ENCODE data around the gene IL25.

IL25 gene

DNA sequence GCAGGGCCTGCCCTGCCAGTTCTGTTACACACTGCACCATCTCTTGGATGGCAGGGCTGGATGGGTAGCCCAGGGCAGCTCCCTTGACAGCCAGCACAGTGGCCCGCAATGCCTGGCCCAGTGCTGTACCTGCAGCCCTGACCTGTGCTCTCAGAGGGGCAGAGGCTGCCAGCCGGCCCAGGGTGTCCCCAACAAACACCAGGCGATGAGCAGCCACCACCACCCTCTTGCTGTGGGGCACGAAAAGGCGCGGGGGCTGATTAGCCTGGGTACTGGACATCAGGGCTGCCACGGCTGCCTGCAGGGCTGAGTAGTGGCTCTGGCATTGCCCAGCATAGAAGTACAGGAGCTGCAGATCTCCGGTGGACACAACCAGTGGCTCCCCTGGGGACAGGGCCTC is 15.3 kb upstream of the IL25 start:
- Histone ChIP-seq H3K27me3 (ENCODE audit: control insufficient read depth, insufficient read depth, low read length) (peaks cover 21% of the 10 kb centered on the region), H3K9me3 (ENCODE audit: control insufficient read depth, low read length) (no peaks in the 10 kb centered on the region), H3K9ac (ENCODE audit: low read length) (no peak overlapping the region), H3K4me3 (ENCODE audit: low read length) (no peak overlapping the region), H3K36me3 (ENCODE audit: control insufficient read depth, insufficient read depth, low read length) (no peaks in the 10 kb centered on the region), H3K4me1 (ENCODE audit: control insufficient read depth, insufficient read depth, low read length) (peaks cover 4% of the 10 kb centered on the region)

DNA sequence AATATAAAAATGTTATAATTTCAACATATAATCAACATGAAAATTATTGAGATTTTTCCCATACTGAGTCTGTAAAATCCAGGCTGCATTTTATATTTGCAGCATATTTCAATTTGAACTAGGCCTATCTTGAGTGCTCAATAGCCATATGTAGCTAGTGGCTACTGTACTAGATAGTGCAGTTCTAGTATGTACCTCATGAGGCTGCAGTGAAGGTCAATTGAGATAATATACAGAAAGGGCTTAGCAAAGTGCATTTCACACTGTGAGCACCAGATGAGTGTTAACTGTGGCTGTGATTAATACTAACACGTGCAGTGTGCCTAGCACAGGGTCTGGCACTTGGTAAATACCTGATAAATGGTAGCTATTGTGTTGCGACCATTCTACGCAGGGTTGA is 14.6 kb upstream of the IL25 start:
- Histone ChIP-seq H3K4me3 (ENCODE audit: low read length) (no peak overlapping the region), H3K9me3 (ENCODE audit: control insufficient read depth, low read length) (no peaks in the 10 kb centered on the region), H3K36me3 (ENCODE audit: control insufficient read depth, insufficient read depth, low read length) (no peaks in the 10 kb centered on the region), H3K4me1 (ENCODE audit: control insufficient read depth, insufficient read depth, low read length) (peaks cover 1% of the 10 kb centered on the region), H3K9ac (ENCODE audit: low read length) (no peak overlapping the region), H3K27me3 (ENCODE audit: control insufficient read depth, insufficient read depth, low read length) (peaks cover 13% of the 10 kb centered on the region)

DNA sequence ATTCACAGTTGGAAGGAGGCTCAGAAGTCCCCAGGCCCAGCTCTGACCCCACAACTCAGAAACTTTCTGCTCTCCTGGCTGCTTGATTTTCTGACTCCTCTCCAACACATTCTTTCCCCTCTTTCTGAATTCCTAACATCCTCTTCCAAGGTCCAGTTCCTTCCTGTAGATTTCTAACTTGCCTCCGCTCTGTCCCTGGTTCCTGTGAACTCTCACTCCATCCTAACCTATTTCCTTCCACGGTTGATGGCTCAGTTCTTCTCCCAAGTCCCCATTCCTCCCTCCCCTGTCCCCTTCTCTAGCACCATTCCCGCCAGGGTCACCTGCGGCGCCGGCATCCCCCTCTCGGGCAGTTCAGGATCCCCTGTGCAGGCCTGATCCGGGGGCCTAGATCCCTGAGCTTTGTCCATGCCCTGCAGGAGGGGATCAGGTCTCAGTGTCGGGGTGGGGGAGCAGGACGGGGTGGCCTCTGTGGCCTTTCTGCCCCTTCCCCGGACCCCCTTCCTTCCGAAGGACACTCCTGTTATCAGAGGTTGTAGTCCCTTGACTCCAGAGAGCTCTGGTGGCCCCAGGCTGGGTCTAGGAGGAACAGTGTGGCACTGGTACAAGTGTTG is 13.9 kb upstream of the IL25 start:
- Histone ChIP-seq H3K36me3 (ENCODE audit: control insufficient read depth, insufficient read depth, low read length) (no peaks in the 10 kb centered on the region), H3K4me1 (ENCODE audit: control insufficient read depth, insufficient read depth, low read length) (no peaks in the 10 kb centered on the region)

DNA sequence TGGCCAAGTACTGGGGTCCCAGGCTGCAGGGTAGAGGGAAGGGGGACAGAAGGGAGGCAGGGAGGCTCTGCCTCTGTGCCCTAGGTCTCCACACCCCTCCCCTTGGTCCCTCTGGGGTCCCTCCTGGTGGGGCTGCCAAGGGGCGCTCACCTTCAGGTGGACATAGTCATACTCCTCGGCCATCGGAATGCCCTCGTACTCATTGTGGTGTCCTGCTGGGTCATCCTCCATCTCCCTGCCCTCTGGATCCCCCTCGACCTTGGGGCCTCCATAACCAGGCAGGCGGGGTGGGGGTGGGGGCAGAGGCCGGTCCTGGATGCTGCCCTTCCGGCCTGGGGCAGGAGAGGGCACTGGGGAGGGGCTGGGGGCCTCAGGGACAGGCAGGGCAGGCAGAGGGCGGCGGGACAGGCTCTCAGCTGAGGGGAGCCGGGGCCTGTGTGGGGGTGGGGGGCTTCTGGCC is 13.4 kb upstream of the IL25 start:
- H3K9ac ChIP-seq (ENCODE audit: low read length) = no peak overlapping the region
- H3K4me1 ChIP-seq (ENCODE audit: control insufficient read depth, insufficient read depth, low read length) = no peaks in the 10 kb centered on the region
- H3K9me3 ChIP-seq (ENCODE audit: control insufficient read depth, low read length) = no peaks in the 10 kb centered on the region
- no peak overlapping the region for H3K4me3 ChIP-seq (ENCODE audit: low read length)
- no peaks in the 10 kb centered on the region for H3K36me3 ChIP-seq (ENCODE audit: control insufficient read depth, insufficient read depth, low read length)
- H3K27me3 ChIP-seq (ENCODE audit: control insufficient read depth, insufficient read depth, low read length) = peaks cover 13% of the 10 kb centered on the region

More for the DNA sequence above, 13.9 kb upstream of the IL25 start:
- no peak overlapping the region for H3K9ac ChIP-seq (ENCODE audit: low read length)
- H3K9me3 ChIP-seq (ENCODE audit: control insufficient read depth, low read length) = no peaks in the 10 kb centered on the region
- H3K4me3 ChIP-seq (ENCODE audit: low read length) = no peak overlapping the region
- peaks cover 8% of the 10 kb centered on the region for H3K27me3 ChIP-seq (ENCODE audit: control insufficient read depth, insufficient read depth, low read length)

DNA sequence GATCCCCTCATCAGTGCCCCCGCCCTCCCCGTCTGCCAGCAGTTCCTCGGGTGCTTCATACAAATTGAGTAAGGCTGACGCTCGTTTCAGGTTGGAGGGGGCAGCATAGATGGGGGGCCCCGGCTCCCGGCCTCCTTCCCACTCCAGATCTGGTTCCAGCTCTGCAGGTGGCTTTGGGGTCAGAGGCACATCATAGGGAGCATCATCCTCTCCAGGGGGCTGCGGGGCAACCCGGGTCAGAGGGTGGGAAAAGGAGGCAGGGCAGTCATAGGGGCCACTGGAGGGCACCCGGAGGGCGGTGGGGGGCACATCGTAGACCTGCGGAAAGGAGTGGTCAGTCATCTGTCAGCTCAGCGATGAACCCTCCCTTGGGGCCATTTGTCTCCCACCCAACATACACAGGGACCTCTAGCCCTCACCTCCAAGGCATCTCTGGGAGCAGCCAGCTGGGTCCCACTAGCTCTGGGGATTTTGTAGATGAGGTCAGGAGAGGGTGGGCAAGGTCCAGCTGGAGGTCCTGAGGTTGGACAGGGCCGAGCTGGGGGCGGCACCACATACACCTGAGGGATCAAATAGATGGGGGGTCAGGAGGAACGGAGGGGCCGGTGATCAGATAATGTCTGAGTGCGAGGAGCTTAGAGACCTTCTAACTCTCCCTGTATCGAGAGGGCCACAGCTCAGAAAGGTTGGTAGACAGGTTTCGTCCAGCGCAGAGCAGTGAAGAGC is 12.7 kb upstream of the IL25 start:
- Histone ChIP-seq H3K27me3 (ENCODE audit: control insufficient read depth, insufficient read depth, low read length) (peaks cover 19% of the 10 kb centered on the region), H3K36me3 (ENCODE audit: control insufficient read depth, insufficient read depth, low read length) (no peaks in the 10 kb centered on the region), H3K9me3 (ENCODE audit: control insufficient read depth, low read length) (no peaks in the 10 kb centered on the region), H3K9ac (ENCODE audit: low read length) (no peak overlapping the region), H3K4me3 (ENCODE audit: low read length) (no peak overlapping the region), H3K4me1 (ENCODE audit: control insufficient read depth, insufficient read depth, low read length) (peaks cover 5% of the 10 kb centered on the region)

DNA sequence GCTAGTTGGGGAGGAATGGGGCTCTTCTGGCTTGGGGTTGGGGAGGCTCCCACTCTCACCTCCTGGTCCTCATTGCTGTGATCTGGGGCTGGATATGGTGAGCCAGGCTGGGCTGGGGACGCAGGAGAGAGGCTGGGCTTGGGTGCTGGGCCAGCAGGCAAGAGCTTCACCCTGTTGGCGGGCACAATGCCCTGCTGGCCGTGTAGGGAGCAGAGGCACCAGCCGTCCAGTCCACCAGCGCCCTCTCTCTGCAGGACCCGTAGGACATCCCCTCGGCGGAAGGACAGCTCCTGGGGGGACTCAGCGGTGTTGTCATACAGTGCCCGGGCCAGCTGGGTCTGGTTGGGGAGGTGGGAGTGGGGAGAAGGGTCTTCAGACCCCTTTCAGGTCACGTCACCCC is 12.1 kb upstream of the IL25 start:
- H3K9me3 ChIP-seq (ENCODE audit: control insufficient read depth, low read length) = no peaks in the 10 kb centered on the region
- no peak overlapping the region for H3K4me3 ChIP-seq (ENCODE audit: low read length)
- no peaks in the 10 kb centered on the region for H3K36me3 ChIP-seq (ENCODE audit: control insufficient read depth, insufficient read depth, low read length)
- no peak overlapping the region for H3K9ac ChIP-seq (ENCODE audit: low read length)
- H3K27me3 ChIP-seq (ENCODE audit: control insufficient read depth, insufficient read depth, low read length) = peaks cover 21% of the 10 kb centered on the region
- peaks cover 5% of the 10 kb centered on the region for H3K4me1 ChIP-seq (ENCODE audit: control insufficient read depth, insufficient read depth, low read length)

DNA sequence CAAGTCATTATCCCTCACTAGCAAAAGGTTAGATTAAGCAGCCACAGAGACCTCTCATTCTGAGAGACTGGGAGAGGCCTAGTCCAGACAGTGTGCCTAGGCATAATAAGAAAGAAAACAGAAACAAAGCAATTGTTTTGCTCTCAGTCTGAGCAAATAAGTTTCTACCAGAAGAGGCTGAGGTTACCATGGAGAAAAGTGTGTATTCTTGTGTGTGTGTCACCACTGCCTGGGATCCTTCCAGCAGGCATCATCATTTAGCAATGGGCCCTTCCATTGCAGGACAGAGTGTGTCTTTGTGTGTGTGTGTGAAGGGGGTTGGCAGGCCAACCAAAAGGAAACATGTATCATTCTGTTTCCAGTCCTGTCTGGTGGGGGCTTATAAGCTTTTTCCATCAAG is 11.3 kb upstream of the IL25 start:
- H3K4me3 ChIP-seq (ENCODE audit: low read length) = no peak overlapping the region
- H3K9ac ChIP-seq (ENCODE audit: low read length) = no peak overlapping the region
- no peaks in the 10 kb centered on the region for H3K9me3 ChIP-seq (ENCODE audit: control insufficient read depth, low read length)
- H3K27me3 ChIP-seq (ENCODE audit: control insufficient read depth, insufficient read depth, low read length) = peaks cover 27% of the 10 kb centered on the region
- H3K4me1 ChIP-seq (ENCODE audit: control insufficient read depth, insufficient read depth, low read length) = peaks cover 5% of the 10 kb centered on the region
- no peaks in the 10 kb centered on the region for H3K36me3 ChIP-seq (ENCODE audit: control insufficient read depth, insufficient read depth, low read length)

DNA sequence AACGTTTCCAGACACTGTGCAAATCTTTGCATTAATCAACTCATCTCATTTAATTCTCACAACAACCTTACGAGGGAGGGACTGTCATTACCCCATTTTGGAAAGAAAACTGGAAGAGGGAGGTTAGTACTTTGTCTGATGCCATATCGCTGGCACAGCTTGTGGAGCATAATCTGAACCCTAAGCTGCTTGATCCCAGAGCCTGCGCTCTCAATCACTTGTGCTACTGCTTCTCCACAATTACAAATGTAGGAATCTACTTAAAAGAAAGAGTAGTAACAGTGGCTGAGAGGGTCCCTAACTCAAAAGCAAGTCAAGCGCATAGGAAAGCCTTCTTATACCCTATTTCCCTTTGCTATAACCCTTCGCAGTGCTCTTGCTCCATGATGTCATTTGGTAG is 10.8 kb upstream of the IL25 start:
- Histone ChIP-seq H3K4me1 (ENCODE audit: control insufficient read depth, insufficient read depth, low read length) (peaks cover 5% of the 10 kb centered on the region), H3K27me3 (ENCODE audit: control insufficient read depth, insufficient read depth, low read length) (peaks cover 27% of the 10 kb centered on the region), H3K4me3 (ENCODE audit: low read length) (no peak overlapping the region), H3K9me3 (ENCODE audit: control insufficient read depth, low read length) (no peaks in the 10 kb centered on the region), H3K36me3 (ENCODE audit: control insufficient read depth, insufficient read depth, low read length) (no peaks in the 10 kb centered on the region), H3K9ac (ENCODE audit: low read length) (no peak overlapping the region)

DNA sequence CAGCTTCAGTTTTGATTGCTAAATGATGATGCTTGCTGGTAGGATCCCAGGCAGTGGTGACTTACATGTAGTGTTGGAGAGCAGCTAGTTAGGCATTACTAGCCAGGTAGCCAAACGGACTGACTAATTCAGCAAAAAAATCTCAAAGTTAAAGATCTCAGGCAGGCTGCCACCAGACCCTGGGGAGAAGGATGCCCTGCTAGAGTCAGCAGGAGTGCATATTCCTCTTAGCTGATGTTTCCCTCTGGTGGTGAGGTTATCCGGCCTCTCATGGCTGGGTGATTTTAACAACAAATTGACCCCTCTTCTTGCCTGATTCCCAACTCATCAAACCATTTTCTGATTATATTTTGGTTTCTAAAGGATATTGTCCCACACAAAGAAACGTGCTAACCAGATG is 10.4 kb upstream of the IL25 start:
- peaks cover 5% of the 10 kb centered on the region for H3K4me1 ChIP-seq (ENCODE audit: control insufficient read depth, insufficient read depth, low read length)
- no peak overlapping the region for H3K9ac ChIP-seq (ENCODE audit: low read length)
- no peak overlapping the region for H3K4me3 ChIP-seq (ENCODE audit: low read length)

DNA sequence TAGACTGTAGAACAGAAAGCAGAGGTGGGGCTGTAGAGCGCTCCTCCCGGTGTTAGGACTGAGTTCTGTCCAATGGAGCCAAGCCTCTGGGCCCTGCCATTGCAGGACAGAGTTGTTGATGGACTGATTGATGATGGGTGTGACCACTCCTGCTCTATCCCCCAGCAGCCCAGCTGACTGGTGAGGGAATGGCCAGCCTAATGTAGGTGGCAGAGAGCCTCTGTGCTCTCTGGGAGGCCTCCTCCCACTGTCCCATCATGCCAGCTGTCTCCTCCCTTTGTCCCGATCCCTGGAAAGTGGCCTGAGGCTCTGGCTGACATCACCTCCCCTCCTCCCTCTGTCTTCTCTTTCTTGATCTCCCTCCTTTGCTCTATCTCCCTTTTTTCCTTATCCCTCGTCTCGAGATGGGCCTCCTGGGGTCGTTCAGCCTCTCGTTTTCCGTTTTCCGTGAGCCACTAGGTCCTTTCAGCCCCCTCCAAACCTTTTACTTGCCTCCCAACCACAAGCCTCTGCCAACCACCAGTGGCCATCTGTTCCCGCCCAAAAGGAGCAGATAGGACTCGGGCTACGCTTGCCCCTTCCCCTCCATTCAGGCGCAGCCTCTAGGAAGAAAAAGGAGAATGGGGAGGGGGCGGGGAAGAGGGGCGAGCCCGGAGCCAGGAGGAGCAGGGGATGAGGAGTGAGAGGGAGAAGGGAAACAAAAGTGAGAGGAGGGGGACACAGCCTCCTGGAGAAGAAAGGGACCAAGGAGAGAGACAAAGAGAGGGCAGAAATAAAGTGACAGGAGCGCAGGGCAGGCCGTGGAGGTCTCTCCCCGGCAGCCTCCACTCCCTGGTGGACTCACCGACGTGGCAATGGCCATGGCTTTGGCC is 8.2 kb upstream of the IL25 start:
- Histone ChIP-seq H3K27me3 (ENCODE audit: control insufficient read depth, insufficient read depth, low read length) (peaks cover 27% of the 10 kb centered on the region), H3K36me3 (ENCODE audit: control insufficient read depth, insufficient read depth, low read length) (no peaks in the 10 kb centered on the region), H3K4me3 (ENCODE audit: low read length) (no peak overlapping the region), H3K9me3 (ENCODE audit: control insufficient read depth, low read length) (no peaks in the 10 kb centered on the region), H3K4me1 (ENCODE audit: control insufficient read depth, insufficient read depth, low read length) (peaks cover 5% of the 10 kb centered on the region), H3K9ac (ENCODE audit: low read length) (peak overlapping the region; percentile 60)

More for the DNA sequence above, 10.4 kb upstream of the IL25 start:
- Histone ChIP-seq H3K27me3 (ENCODE audit: control insufficient read depth, insufficient read depth, low read length) (peaks cover 27% of the 10 kb centered on the region), H3K9me3 (ENCODE audit: control insufficient read depth, low read length) (no peaks in the 10 kb centered on the region), H3K36me3 (ENCODE audit: control insufficient read depth, insufficient read depth, low read length) (no peaks in the 10 kb centered on the region)

DNA sequence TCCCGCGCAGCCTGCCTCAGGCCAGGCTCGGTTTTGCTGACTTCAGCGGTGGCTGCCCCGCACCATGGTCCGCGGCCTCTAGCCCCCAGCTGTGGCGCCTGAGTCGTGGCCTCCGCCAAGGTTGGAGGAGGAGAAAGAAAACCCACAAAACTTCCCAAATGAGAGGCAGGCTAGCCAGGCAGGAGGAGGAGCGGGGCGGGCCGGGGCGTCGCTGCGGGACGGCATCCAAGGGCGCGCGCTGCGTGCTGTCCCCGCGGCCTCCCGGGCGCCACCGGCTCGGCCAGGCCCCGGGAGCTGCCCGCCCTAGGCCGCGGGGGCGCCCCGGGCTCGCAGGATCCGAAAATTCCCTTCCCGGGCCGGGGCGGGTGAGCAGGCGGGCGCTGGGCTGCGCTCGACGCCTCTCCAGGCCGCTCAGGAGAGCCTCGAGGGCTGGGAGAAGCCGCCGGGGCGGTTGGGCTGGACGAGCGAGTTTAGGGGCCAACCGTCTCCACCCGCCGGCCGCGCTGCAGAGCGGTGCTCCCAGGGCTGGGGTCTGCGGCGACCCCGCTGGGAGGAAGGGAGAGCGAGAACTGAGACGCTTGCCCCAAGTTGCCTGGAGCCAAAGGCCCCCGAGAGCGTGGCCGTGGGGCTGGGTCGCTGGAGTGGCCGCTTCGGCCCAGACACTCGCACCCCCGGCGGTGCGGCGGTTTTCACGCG is 7.4 kb upstream of the IL25 start, which contains the start of gene EFS:
Gene EFS, minus strand, starts transcription at position 137 of the 696 bp plus-strand sequence. CDS start 147 bp downstream, outside the sequence.
- no peaks in the 10 kb centered on the region for H3K9me3 ChIP-seq (ENCODE audit: control insufficient read depth, low read length)
- peaks cover 24% of the 10 kb centered on the region for H3K27me3 ChIP-seq (ENCODE audit: control insufficient read depth, insufficient read depth, low read length)
- H3K9ac ChIP-seq (ENCODE audit: low read length) = peak within 1 kb of the TSS; percentile 60
- H3K4me3 ChIP-seq (ENCODE audit: low read length) = no peak within 1 kb of the TSS
- H3K4me1 ChIP-seq (ENCODE audit: control insufficient read depth, insufficient read depth, low read length) = peaks cover 5% of the 10 kb centered on the region
- no peaks in the 10 kb centered on the region for H3K36me3 ChIP-seq (ENCODE audit: control insufficient read depth, insufficient read depth, low read length)

Data from mucosa of stomach (tissue), 1 donor.